ENCODE data around the gene ZKSCAN3.

GRCh38 chr6:28360961-28361360, 11.2 kb downstream of the ZKSCAN3 start:
- TF ChIP-seq POLR2A (IDR thresholded peaks at IDR 0.05; ENCODE audit: low read length) = no peak
- TF ChIP-seq GATA1 (IDR thresholded peaks at IDR 0.05; ENCODE audit: low read depth, low read length) = no peak
